ENCODE measurements around the gene JMJD8. TPM values are rescaled to one million over a fixed set of nuclear protein-coding genes. Genes with fewer than 3 reads are reported as not detected.

JMJD8 gene
- polyA plus RNA-seq, 3 donors = 28.7 to 45.3 (median 33.5) TPM

DNA sequence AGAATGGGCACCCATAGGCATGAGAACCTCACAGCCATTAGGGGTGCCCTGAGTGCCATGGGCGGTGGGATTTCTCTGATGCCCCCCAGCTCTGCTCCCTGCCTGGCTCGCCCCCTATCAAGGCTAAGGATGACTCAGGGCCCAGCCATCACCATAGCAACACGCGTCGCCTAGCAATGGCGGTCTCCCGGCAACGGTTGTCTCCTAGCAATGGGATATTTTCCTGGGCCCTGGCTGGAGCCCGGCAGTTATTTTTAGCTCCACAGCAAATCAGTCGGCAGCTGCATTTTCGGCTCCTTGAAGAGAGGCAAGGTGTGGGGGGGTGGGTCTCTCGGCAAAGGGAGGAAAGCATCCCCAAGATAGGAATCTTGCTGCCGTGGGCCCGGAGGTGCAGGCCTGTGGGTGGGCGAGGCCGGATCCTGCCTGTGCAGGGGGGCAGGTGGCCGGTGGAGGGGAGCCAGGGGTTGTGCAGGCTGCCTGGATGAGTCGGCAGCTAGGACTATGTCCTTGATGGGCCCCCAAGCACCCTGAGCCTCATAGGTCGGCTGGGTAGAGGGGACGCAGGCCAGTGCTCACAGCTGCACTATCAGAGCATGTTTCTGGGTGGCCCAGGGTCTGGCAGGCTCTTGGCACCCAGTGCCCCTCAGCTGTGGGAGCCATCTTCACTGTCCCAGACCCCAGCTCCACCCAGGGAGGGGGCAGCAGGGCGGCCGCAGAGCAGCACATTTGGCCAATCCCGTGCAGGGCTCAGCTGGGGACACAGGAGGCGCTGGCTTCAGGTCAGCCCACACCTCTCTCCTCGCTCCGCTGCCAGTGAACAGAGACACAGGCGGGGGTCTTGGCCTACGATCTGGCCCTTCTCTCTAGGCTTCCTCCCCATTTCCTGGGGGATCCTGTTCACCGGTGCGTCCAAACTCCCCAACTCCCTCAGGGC is 25.7 kb upstream of the JMJD8 start:
- peak overlapping the region in 1 of 7 donors; percentile 6 for H3K27ac Mint-ChIP-seq
- no peaks in the 10 kb centered on the region for H4K20me1 ChIP-seq (ENCODE audit: insufficient read depth, low read length)
- peaks cover 42 to 74% (median 68%) of the 10 kb centered on the region in 3 donors for H3K27me3 Mint-ChIP-seq (ENCODE audit: low read depth in 3 of 3)
- H3K9me3 ChIP-seq (replicated peaks in 1 of 2; ENCODE audit: control insufficient read depth in 1 of 2, insufficient read depth in 1 of 2, low read length in 2 of 2) = no peaks in the 10 kb centered on the region
- H3K27ac ChIP-seq (ENCODE audit: low read depth in 1 of 2, low read length in 2 of 2) = no peak overlapping the region
- 42% methylated on average over 29 of the region's 30 CpGs for WGBS (ENCODE audit: insufficient coverage)
- H3K4me1 Mint-ChIP-seq = no peaks in the 10 kb centered on the region
- H3K4me3 ChIP-seq (replicated peaks in 1 of 3; ENCODE audit: low read depth in 2 of 3, low read length in 3 of 3) = no peak overlapping the region
- H3K4me2 ChIP-seq (replicated peaks; ENCODE audit: extremely low read depth, low read length, poor library complexity, severe bottlenecking) = no peak overlapping the region
- H3K27me3 ChIP-seq (ENCODE audit: control insufficient read depth in 2 of 2, insufficient read depth in 2 of 2, low read length in 2 of 2) = peaks cover 3 to 67% of the 10 kb centered on the region in 2 donors
- intact Hi-C loops (cut with micrococcal nuclease) = loop anchor here in 1 of 2 donors (2.0 kb wide), 1 partner anchor 75 kb away; no protein-coding TSS in a partner anchor
- no peak for TF ChIP-seq CTCF (IDR thresholded peaks at IDR 0.05)
- H3K4me3 Mint-ChIP-seq = peak overlapping the region in 1 of 2 donors; percentile 26
- no peak overlapping the region for H3K9ac ChIP-seq (ENCODE audit: insufficient read depth, low read length, poor library complexity, severe bottlenecking)
- peaks cover 0 to 5% (median 0%) of the 10 kb centered on the region in 7 donors for H3K9me3 Mint-ChIP-seq
- no peak for DNase-seq
- H3K36me3 ChIP-seq (replicated peaks in 1 of 2; ENCODE audit: control insufficient read depth in 1 of 2, insufficient read depth in 2 of 2, low read length in 2 of 2) = no peaks in the 10 kb centered on the region
- no peak overlapping the region for H2AFZ ChIP-seq (ENCODE audit: insufficient read depth, low read depth, low read length, poor library complexity, severe bottlenecking)
- H3K79me2 ChIP-seq (ENCODE audit: insufficient read depth, low read length) = no peaks in the 10 kb centered on the region
- H3K36me3 Mint-ChIP-seq = no peaks in the 10 kb centered on the region
- peaks cover 7 to 8% of the 10 kb centered on the region in 2 donors for H3K4me1 ChIP-seq (ENCODE audit: control insufficient read depth in 1 of 2, insufficient read depth in 2 of 2, low read length in 2 of 2)

GRCh38 chr16:708959-709358 is 24.8 kb upstream of the JMJD8 start:
- Histone ChIP-seq H3K4me2 (replicated peaks; ENCODE audit: extremely low read depth, low read length, poor library complexity, severe bottlenecking) (no peak overlapping the region), H3K79me2 (ENCODE audit: insufficient read depth, low read length) (no peaks in the 10 kb centered on the region), H3K36me3 (replicated peaks in 1 of 2; ENCODE audit: control insufficient read depth in 1 of 2, insufficient read depth in 2 of 2, low read length in 2 of 2) (no peaks in the 10 kb centered on the region), H3K27me3 (ENCODE audit: control insufficient read depth in 2 of 2, insufficient read depth in 2 of 2, low read length in 2 of 2) (peaks cover 3 to 68% of the 10 kb centered on the region in 2 donors), H3K9ac (ENCODE audit: insufficient read depth, low read length, poor library complexity, severe bottlenecking) (no peak overlapping the region), H3K9me3 (replicated peaks in 1 of 2; ENCODE audit: control insufficient read depth in 1 of 2, insufficient read depth in 1 of 2, low read length in 2 of 2) (peaks cover 0 to 1% of the 10 kb centered on the region in 2 donors), H4K20me1 (ENCODE audit: insufficient read depth, low read length) (no peaks in the 10 kb centered on the region), H3K4me1 (ENCODE audit: control insufficient read depth in 1 of 2, insufficient read depth in 2 of 2, low read length in 2 of 2) (no peaks in the 10 kb centered on the region), H3K27ac (ENCODE audit: low read depth in 1 of 2, low read length in 2 of 2) (no peak overlapping the region), H3K4me3 (replicated peaks in 1 of 3; ENCODE audit: low read depth in 2 of 3, low read length in 3 of 3) (no peak overlapping the region), H2AFZ (ENCODE audit: insufficient read depth, low read depth, low read length, poor library complexity, severe bottlenecking) (no peak overlapping the region)
- H3K27me3 Mint-ChIP-seq (ENCODE audit: low read depth in 3 of 3) = peaks cover 48 to 74% (median 71%) of the 10 kb centered on the region in 3 donors
- no peak overlapping the region for H3K27ac Mint-ChIP-seq
- DNase-seq = no peak
- H3K9me3 Mint-ChIP-seq = peaks cover 0 to 5% (median 0%) of the 10 kb centered on the region in 7 donors
- no peaks in the 10 kb centered on the region for H3K4me1 Mint-ChIP-seq
- no peaks in the 10 kb centered on the region for H3K36me3 Mint-ChIP-seq
- intact Hi-C loops (cut with micrococcal nuclease) = no loop called here
- H3K4me3 Mint-ChIP-seq = no peak overlapping the region
- 83% methylated on average over 2 of the region's 4 CpGs for WGBS (ENCODE audit: insufficient coverage)
- no peak for TF ChIP-seq CTCF (IDR thresholded peaks at IDR 0.05)
